Stimulated activated CD4-positive, alpha-beta T cell treated with anti-CD3 and anti-CD28 coated beads, Interleukin-15, amount 100 ng/mL, for 48 hours (primary cell): ENCODE data around the gene HGF.
"Not testable (repeated sequence)": the region's sequence is repeated elsewhere in the genome, so short reads cannot be mapped to it uniquely, and the experiment has no call there.

Source experiments
- DNase-seq, 2 donors: peaks; one replicate each; pipeline ENCODE4 v3.0.0-alpha.2; 2020; ENCODE audit warnings: low read depth in 2 of 2

Gene HGF

DNA sequence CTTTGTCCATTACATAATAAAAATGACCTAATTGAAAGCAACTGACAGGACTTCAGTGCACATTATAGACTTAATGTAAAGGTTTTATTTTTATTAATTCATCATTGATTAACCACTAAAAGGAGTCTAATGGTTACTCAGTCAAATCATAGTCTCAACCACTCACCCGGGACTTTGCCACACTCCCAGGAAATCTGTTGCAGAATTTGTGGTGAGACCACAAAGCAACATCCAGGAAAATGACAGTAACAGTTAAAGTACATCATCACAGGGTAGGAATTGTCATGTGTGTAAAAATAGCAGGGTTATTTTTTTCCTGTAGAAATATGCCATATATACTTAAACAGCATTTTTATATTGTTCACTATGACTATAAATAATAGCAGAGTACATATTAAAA lies 6.3 kb upstream of the HGF start:
- no peak for DNase-seq

DNA sequence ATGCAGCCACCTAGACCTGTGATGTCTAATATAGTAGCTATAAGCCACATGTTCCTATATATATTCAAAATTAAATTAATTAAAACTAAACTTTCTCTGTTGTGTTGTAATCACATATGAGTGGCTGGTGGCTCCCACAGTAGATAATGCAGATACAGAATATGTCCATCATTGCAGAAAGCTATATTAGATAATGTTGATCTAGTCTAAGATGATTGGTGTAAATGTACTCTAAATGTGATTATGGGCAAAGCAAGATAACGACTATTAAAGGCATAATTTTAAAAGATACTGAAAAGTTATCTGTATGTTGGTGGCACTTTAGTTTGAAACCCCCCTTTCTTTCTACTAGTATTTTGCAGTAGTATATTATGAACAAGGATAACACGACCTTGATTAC lies 5.7 kb upstream of the HGF start:
- no peak for DNase-seq

DNA sequence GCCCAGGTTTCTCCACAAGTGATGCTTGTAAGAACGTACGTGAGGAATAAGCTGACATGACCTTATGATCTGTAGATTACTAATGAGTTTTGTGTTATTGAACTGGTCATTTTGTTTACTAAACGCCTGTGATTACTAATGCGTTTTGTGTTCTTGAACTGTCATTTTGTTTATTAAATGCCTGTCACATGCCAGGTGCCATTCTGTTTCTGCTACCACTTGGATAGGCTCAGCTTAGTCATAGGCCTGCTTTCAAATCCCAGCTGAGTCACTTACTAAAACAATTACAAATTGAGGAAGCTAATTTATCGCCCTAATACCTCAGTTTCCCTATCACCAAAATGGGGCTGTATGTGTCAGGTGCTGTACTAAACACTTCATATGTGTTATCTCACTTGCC lies 4.7 kb upstream of the HGF start:
- no peak for DNase-seq

DNA sequence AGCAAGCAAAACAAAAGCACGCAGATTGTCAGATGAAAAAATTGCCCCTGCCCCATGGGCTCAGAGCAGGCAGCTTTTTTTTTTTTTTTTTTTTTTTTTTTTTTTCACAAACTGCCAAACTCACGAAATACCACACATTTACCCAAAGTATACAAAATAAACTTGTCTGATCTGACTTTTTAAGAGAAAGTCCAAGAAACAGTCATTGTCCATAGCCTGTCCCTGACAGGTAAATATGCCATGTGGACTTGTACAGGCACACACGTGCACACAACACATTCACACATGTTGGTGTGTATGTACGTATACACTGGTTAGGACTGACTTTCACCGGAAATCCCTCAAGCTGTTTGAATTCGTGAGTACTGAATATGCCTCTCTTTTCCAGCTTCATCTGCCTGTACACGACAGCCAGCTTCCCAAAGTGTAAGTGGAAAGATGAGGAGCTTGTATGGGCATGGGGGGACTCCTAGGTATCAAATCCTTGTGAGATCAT lies 929 bp upstream of the HGF start:
- no peak for DNase-seq

DNA sequence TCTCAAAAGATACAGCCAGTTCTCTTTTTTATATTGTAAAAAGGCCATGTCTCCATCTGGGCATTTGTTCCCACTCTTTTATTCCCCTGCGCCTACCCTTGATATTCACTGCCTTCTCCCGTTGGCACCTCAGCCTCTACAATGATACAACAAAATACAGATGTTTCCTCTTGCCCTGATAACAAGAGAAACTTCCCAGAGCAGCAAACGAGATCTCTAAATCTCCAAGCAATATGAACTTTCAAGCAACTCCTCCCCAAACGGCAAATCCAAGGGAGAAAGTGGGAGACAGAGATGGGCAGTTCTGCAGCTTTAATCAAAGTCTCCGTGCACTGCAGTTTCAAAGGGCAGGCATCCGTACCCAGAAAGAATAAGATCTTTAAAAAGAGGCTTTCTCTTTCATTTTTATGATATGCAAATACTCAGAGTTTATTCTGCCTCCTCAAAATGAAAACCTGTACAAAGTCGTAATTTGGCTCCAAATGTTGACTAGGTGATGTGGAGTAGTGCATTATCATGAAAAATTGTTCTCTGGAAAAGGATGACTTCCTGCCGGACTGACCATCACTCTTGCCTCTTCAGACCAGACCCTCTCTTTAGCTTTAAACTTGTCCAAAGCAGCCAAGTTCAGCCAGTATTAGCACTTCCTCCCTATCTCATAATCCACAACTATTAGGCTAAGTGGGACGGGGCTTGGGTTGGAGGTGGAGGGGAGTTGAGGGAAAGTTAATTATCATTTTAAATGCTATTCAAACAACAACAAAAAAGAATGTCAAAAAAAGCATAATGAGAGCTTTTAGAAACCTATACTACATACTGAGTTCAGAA lies 682 bp downstream of the HGF start:
- DNase-seq: no peak

DNA sequence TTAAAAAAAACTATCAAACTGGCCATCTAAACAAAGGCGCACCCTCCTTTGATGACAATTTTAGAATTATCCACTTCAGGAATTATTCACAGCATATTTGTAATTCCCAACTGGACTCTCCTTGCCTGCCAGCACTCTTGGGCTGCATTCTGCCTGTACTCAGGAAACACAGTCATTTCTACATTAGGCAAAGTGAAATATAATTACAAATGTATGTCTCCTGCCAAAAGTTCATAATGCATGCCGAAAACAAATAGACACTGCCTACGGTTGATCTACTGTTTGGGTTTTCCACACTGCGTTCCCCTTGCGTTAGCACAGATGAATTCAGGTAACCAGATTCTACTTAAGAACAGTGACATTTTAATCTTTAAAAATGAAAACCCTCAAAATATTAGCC lies 1.9 kb downstream of the HGF start:
- no peak for DNase-seq

DNA sequence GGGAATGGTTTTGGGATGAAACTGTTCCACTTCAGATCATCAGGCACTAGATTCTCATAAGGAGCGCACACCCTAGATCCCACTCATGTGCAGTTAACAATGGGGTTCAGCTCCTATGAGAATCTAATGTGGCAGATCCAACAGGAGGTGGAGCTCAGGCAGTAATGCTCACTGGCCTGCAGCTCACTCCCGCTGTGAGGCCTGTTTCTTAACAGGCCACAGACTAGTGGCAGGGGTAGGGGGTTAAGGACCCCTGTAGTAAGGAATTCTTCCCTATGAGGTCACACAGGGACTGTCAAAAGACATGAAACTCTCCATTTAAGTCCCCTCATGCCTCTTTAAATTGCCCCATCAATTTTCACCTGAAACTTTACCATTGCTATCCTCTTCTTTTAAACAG lies 8.0 kb downstream of the HGF start:
- DNase-seq: no peak

DNA sequence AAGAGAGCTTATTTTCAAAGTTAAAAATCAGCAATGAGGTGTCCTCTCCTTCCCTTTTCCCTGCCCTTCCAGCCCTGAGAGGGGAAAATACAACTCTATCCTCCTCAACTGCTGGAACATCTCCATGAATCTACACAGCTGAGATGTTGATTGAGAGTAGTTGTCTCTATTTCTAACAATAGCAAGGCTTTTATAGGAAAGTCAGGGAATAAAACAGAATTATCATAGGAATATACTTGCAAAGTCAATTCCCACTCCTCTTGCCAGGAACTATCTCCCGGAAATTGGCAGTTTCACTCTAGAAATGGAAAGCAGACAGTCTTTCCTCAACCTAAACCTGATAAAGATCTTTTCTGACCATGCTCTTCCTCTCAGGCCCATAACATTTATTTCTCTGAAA lies 8.8 kb downstream of the HGF start:
- DNase-seq: no peak

DNA sequence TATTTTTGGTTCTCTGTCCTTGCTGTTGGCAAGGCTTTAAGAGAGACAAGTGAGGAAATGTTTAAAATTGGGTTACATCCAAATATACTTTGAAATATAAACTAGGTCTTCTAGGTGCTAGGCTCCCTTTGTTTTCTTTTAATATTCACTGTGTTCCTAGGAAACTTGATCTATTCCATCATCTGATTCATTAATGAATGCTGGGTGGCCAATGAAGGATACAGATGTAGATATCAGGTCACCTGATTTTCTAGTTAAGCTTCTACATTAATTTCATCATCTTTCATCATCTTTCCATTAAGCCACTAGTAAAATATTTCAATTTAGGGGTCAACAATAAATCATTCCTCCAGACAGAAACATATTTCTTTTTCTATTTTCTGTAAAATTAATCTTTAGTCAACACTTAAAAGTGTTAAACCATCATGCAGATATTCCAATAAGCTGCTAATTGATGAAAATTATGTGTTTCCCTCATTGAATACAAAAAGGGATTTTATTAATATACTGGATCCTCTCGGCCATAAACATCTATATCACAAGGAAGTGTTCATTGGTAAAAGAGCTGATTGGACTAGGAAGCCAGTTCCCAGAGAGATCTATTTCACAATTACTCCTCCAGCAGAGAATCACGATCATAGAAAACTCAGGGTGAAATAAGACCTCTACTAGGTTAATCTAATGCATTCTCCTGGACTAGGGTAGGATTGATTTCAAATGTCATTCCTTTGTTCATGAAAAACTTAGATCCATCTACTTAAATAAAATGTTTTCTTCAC lies 14.7 kb downstream of the HGF start:
- no peak for DNase-seq

DNA sequence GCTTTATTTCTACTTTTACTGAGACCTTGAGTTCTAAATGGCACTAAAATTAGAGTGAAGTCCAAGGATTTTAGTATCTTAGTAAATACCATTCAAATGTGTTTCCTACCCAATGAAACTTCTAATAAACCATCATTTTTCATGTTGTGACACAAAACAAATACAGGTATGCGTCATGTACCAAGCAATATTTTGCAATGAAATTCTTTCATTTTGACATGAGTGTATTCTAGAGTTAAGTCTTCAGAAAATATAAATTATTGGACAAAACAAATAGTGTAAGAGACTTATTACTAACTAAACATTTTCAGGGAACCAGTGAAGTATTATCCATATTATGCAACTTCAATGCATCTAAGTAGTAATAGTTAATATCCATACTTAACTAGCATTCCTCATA lies 16.5 kb downstream of the HGF start:
- DNase-seq: no peak

DNA sequence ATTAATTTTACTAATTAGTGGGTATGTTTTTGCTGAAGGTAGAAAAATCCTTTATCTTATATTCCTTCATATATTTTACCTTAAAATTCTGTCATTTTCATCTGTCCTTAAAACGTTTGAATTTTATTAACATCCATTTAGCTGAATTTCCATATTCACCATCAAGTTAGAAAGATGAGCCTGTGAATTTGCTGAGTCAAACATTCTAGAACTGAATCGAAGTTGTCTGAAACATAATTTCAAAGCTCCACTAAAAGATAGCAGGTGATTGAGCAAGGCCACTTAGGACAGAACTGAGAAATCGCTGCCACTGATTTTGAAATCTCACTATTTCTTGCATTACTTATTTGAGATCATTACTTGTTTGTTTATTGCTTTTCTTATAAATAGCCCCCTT lies 17.5 kb downstream of the HGF start:
- no peak for DNase-seq

DNA sequence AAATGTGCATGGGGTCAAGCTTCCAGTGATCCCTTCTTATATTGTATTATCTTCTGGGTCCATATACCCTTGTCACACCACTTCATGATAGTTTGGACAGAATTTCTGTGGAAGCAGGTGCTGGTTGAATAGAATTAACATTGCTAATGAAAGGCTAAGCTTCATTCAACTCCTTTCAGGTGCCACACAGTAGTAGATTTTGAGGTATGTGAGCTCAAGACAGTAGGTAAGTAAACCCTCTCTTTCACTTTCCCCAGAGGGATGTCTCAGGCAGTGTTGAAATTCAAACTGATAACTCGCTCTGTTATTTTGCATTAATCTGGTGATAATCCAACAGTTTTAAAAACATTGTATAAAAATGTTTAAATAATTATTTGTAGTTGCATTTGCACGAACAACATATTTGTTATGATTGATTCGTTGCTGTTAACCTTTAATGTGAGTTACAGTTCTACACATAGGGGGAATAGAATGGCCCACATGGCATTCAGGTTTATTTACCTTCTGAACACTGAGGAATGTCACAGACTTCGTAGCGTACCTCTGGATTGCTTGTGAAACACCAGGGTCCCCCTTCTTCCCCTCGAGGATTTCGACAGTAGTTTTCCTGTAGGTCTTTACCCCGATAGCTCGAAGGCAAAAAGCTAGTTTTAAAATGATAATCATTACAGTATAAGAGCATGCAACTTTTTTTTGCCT lies 18.1 kb downstream of the HGF start:
- no peak for DNase-seq

DNA sequence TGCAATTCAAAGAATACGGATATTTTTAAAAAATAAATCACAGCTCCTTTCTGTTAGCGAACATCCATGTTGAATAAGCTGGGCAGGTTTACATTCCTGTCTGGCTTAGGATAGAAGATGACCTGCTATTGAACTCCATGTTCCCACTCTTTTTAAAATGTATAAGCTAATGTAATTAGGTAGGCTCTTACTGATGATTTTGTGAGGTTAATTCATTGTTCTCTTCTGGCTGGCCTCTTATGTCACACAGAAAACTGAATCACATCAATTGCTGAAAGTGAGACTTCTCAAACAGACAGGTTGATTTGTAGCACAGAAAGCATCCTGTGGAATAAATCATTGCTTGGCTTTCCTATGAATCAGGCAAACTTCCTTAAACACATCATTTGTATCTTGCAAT lies 24.2 kb downstream of the HGF start:
- DNase-seq: no peak

DNA sequence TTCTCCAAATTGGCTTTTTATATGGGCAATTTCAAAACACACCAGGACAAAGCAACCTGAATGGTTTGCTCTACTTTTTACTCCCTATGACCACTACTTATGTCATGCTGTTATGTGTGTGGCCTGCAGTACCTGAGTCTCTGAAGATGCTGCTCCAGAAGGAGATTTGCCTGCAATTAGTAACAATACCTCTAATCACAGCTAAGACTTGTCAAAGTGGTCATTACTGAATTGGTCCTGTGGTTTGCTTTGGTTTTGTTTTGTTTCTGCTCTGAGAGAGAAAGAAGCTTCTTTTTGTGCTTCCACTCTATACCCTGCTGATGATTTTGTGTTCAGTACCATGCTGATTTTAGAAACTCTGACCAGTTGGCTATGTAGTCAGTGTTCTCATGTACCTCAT lies 25.5 kb downstream of the HGF start:
- DNase-seq: no peak

DNA sequence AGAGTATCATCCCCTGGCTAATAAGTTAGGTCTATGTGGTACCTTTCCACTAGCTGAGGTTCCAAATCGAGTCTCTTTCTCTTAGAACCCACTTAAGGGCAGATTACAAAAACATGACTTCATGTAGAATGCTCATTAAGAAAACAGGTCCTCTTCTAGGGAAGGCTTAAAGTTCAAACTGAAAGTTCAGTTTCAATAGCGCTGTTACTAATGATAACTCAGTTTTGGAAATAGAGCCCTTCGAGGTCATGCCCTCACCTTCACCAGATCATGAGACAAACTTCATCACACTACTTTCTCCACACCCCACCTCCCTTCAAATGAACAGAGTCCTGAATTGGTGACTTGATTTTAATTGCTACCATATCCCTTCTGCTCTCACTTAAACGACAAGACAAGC lies 26.2 kb downstream of the HGF start:
- no peak for DNase-seq

DNA sequence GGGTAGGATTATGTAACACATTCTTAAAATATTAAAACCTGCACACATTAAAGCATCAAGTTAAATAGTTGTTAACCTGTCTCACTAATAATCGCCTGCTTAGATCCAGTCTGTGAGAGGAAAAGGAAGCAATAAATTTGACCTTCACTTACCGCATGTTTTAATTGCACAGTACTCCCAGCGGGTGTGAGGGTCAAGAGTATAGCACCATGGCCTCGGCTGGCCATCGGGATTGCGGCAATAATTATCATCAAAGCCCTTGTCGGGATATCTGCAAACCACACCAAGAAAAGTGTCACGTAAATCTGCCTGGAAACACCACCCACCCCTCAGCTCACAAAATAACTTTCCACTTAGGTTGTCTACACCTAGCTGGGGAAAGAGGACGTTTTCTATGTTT lies 26.6 kb downstream of the HGF start:
- DNase-seq: no peak

DNA sequence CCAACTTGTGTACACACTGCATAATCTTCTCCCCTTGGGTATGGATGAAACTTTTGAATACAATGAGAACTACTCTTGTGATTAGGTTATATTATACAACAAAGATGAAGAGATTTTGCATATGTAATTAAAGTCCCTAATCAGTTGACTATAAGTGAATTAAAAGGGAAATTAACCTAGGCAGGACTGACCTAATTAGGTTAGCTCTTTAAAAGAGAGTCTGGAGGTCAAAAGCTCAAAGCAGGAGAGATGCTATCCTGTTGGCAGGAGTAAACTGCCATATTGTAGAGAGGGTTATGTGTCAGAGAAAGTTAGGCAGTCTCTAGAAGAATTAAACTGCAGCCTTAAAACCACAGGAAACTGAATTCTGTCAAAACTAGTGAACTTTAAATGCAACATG lies 29.4 kb downstream of the HGF start:
- no peak for DNase-seq

DNA sequence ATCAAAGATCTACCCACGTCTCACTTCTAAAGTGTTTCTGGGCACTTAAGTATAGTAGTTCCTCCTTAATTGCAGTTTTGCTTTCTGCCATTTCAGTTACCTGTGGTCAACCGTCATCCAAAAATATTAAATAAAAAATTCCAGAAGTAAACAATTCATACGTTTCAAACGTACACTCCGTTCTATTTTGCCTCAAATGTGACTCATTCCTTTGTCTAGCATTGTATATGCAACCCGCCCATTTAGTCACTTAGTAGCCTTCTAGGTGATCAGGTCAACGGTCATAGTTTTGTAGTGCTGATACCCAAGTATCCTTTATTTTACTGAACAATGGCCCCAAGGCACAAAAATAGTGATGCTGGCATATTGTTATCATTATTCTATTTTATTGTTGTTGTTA lies 33.8 kb downstream of the HGF start:
- no peak for DNase-seq

DNA sequence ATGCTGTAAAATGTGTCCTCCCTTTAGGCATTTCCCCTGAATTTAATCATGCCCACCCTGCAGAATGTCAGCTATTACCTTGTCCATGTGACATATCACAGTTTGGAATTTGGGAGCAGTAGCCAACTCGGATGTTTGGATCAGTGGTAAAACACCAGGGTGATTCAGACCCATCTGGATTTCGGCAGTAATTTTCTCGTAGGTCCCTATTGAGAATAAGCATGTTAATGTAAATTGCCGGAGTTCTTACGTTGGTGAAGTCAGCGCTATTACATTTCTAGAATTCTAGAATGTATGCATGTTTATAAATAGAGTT lies 44.1 kb downstream of the HGF start:
- DNase-seq: no peak

DNA sequence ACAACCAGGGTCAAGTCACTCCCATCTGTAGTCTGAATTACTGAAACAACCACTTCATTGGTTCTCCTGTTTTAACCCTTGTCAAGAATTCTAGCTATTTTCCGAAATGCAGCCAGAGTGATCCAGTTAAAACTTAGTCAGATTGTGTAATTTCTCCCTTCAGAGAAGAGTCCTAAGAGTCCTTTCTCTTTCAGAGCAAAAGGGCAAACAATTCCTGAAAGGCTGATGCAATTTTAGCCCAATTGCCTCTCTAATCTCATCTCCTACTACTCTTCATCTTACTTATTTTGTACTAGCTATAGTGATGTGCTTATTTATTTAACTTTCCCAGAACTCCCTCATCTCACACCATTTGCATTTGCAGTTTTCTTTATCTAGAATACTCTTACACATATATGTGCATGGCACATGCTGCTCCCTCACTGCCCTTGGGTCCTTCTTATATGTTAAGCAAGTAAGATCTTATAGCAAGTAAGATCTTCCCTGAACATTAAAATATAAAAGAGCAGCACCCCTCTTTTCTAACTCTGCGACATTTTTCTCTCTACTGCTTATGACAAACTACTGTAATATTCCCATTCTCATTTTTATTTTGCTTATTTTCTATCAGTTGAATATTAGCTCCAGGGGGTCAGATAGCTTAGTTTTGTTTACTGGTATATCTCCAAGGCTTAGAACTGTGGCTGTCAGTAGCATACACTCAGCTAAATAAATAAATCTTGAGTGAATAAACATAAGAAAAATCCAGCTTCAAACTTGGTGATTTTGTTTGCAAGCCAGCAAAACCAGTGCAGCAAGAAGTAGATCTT lies 44.6 kb downstream of the HGF start:
- DNase-seq: no peak

DNA sequence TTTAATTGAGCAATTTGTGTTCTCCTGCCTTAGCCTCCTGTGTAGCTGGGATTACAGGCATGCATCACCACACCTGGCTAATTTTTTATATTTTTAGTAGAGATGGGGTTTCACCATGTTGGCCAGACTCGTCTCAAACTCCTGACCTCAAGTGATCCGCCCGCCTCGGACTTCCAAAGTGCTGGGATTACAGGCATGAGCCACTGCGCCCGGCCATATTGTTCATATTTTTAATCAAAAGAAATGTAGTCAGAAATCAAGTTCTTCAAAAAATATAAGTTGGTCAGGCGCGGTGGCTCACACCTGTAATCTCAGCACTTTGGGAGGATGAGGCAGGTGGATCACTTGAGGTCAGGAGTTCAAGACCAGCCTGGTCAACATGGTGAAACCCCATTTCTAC lies 47.6 kb downstream of the HGF start:
- not testable (repeated sequence) for DNase-seq

DNA sequence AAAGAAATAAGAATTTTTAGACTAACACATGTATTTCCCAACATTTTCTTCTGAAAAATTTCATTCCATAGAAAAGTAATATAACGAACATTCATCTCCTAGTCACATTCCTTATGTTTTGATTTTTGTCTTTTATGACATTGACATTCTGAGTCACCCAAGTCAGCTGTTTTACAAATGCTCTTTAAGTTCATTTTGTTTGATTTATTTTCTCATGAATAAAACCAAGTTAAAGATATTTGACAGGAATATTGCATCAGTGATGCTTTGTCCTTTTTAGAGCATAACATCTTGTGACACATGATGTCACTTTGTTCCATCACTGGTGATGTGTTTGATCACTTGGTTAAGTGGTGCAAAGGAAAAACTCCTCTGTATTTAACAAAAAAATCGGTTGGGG lies 48.4 kb downstream of the HGF start:
- DNase-seq: no peak
